ENCODE results near the gene RPL35A. TPM values are rescaled to one million over a fixed set of nuclear protein-coding genes. Genes with fewer than 3 reads are reported as not detected.

The RPL35A gene
- total RNA-seq, 4 donors from 2014 or later: 527 to 724 (median 570) TPM

GRCh38 chr3:197959500-197959890, 9.5 kb downstream of the RPL35A start:
- intact Hi-C loops (cut with DNase I): no loop called here
- H3K4me1 ChIP-seq: peaks cover 27 to 37% (median 33%) of the 10 kb centered on the region in 4 donors
- H3K4me3 ChIP-seq: peak overlapping the region; percentile 84 to 95 (median 89)
- peak overlapping the region; percentile 82 to 88 (median 84) for H3K27ac ChIP-seq (replicated peaks in 1 of 4)
- WGBS: 54% methylated on average over 6 of the region's 6 CpGs
- TF ChIP-seq EP300 (IDR thresholded peaks at IDR 0.05): no peak
- no peak for TF ChIP-seq POLR2AphosphoS5 (IDR thresholded peaks at IDR 0.05)
- TF ChIP-seq POLR2A (IDR thresholded peaks at IDR 0.05; ENCODE audit: low read depth): no peak
- TF ChIP-seq, protein P1, sequence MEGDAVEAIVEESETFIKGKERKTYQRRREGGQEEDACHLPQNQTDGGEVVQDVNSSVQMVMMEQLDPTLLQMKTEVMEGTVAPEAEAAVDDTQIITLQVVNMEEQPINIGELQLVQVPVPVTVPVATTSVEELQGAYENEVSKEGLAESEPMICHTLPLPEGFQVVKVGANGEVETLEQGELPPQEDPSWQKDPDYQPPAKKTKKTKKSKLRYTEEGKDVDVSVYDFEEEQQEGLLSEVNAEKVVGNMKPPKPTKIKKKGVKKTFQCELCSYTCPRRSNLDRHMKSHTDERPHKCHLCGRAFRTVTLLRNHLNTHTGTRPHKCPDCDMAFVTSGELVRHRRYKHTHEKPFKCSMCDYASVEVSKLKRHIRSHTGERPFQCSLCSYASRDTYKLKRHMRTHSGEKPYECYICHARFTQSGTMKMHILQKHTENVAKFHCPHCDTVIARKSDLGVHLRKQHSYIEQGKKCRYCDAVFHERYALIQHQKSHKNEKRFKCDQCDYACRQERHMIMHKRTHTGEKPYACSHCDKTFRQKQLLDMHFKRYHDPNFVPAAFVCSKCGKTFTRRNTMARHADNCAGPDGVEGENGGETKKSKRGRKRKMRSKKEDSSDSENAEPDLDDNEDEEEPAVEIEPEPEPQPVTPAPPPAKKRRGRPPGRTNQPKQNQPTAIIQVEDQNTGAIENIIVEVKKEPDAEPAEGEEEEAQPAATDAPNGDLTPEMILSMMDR (IDR thresholded peaks at IDR 0.05): no peak
- no peaks in the 10 kb centered on the region for H3K9me3 ChIP-seq
- no peaks in the 10 kb centered on the region for H3K27me3 ChIP-seq
- H3K36me3 ChIP-seq: peaks cover 19 to 32% (median 27%) of the 10 kb centered on the region in 4 donors
- no peak for DNase-seq (ENCODE audit: extremely low spot score)

DNA sequence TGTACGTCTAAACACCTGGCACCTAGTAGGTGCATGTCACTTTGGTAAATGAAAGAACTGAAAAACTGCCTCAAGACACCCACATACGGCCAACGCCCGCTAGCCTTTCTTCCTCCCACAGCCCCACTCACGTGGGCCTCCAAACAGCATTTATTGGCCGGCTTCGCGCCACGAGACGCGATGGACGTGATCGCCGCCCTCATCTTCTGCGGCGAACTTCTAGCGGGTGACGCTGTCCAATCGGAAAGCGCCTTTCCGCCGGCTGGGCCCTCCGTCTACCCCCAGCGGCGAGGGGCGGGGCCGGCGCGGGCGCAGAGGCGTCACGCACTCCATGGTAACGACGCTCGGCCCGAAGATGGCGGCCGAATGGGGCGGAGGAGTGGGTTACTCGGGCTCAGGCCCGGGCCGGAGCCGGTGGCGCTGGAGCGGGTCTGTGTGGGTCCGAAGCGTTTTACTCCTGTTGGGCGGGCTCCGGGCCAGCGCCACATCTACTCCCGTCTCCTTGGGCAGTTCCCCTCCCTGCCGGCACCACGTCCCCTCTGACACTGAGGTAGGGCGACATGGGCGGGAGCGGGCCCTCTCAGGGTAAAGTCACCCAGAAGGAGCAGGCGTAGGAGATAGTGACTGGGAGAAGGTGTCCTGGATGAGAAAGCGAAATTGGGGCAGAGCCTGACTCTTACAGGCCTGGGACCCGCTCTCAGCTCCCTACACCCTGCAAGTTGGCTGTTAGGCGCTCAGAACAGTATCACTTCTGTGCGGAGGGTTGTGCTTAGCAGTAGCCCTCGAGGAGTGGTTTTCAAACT, 10.1 kb downstream of the RPL35A start, which contains the start of gene LMLN:
Gene LMLN (plus strand): TSS at position 327 of the 803 bp plus-strand sequence. CDS start 29 bp downstream, at position 356.
- peaks cover 25 to 37% (median 33%) of the 10 kb centered on the region in 4 donors for H3K4me1 ChIP-seq
- TF ChIP-seq POLR2AphosphoS5 (IDR thresholded peaks at IDR 0.05): peak; percentile 87 to 95
- TF ChIP-seq EP300 (IDR thresholded peaks at IDR 0.05): no peak
- peak; percentile 43 for TF ChIP-seq POLR2A (IDR thresholded peaks at IDR 0.05; ENCODE audit: low read depth)
- TF ChIP-seq, protein P1 (IDR thresholded peaks at IDR 0.05): peak in 1 of 3 experiments; percentile 9
- intact Hi-C loops (cut with DNase I): no loop called here
- peaks cover 13 to 26% (median 21%) of the 10 kb centered on the region in 4 donors for H3K36me3 ChIP-seq
- no peaks in the 10 kb centered on the region for H3K9me3 ChIP-seq
- WGBS: under 1% methylated on average over 42 of the region's 62 CpGs
- H3K27me3 ChIP-seq: no peaks in the 10 kb centered on the region
- peak; percentile 98 for DNase-seq (ENCODE audit: extremely low spot score)
- H3K27ac ChIP-seq (replicated peaks in 1 of 4): peak within 1 kb of the TSS; percentile 82 to 88 (median 84)
- H3K4me3 ChIP-seq: peak within 1 kb of the TSS; percentile 84 to 95 (median 89)

- Histone ChIP-seq H3K4me1 (peaks cover 25 to 37% (median 33%) of the 10 kb centered on the region in 4 donors), H3K27me3 (no peaks in the 10 kb centered on the region), H3K36me3 (peaks cover 5 to 18% (median 12%) of the 10 kb centered on the region in 4 donors), H3K4me3 (peak overlapping the region; percentile 84 to 95 (median 89)), H3K27ac (replicated peaks in 1 of 4) (peak overlapping the region; percentile 82 to 88 (median 84)), H3K9me3 (no peaks in the 10 kb centered on the region)
- intact Hi-C loops (cut with DNase I): no loop called here
- WGBS: 14% methylated on average over 19 of the region's 23 CpGs
- TF ChIP-seq EP300 (IDR thresholded peaks at IDR 0.05): no peak
- TF ChIP-seq POLR2AphosphoS5 (IDR thresholded peaks at IDR 0.05): no peak
- no peak for TF ChIP-seq POLR2A (IDR thresholded peaks at IDR 0.05; ENCODE audit: low read depth)
- TF ChIP-seq, protein P1 (IDR thresholded peaks at IDR 0.05): no peak
- peak; percentile 92 for DNase-seq (ENCODE audit: extremely low spot score)
Observed at GRCh38 chr3:197960694-197961581, 10.9 kb downstream of the RPL35A start.

DNA sequence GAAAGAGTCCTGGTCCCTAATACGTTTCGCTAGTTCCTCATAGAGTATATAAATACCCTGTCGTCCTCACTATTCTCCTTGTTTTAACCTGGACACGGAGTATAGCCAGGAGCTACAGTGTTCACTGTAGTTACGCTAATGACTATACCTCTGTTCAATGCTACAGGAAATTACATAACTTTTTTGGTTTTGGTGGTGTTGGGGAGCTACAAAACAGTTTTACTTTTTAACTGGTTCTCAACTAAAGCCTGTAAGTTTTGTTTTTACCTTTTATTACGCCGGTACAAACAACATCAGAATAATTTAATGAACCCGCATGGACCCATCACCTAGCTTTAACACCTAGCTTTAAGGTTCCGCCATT, 11.6 kb downstream of the RPL35A start:
- Histone ChIP-seq H3K4me1 (peaks cover 25 to 37% (median 33%) of the 10 kb centered on the region in 4 donors), H3K36me3 (peaks cover 2 to 12% (median 6%) of the 10 kb centered on the region in 4 donors), H3K4me3 (peak overlapping the region in 1 of 4 donors; percentile 84), H3K27ac (replicated peaks in 1 of 4) (no peak overlapping the region), H3K9me3 (no peaks in the 10 kb centered on the region), H3K27me3 (no peaks in the 10 kb centered on the region)
- DNase-seq (ENCODE audit: extremely low spot score): no peak
- WGBS: 82% methylated on average over 9 of the region's 9 CpGs
- intact Hi-C loops (cut with DNase I): no loop called here
- TF ChIP-seq, protein P1 (IDR thresholded peaks at IDR 0.05): no peak
- no peak for TF ChIP-seq POLR2AphosphoS5 (IDR thresholded peaks at IDR 0.05)
- no peak for TF ChIP-seq EP300 (IDR thresholded peaks at IDR 0.05)
- no peak for TF ChIP-seq POLR2A (IDR thresholded peaks at IDR 0.05; ENCODE audit: low read depth)
